Fibroblast of skin of right quadriceps (primary cell): ENCODE data around the gene TXLNG.
"Not testable (repeated sequence)": the region's sequence is repeated elsewhere in the genome, so short reads cannot be mapped to it uniquely, and the experiment has no call there.

ENCODE experiments used
- DNase-seq: peaks from one replicate; pipeline ENCODE4 v3.0.0-alpha.2; 2013

The TXLNG gene

GRCh38 chrX:16786139-16786790, at the start of gene TXLNG:
Gene TXLNG, plus strand, starts transcription at chrX:16786466. Its CDS starts 22 bp downstream, at chrX:16786488.
- DNase-seq, result peak; percentile 98

GRCh38 chrX:16737024-16737423, 49.2 kb upstream of the TXLNG start:
- no peak for DNase-seq

GRCh38 chrX:16739574-16739973, 46.7 kb upstream of the TXLNG start:
- no peak for DNase-seq

- DNase-seq, result peak; percentile 76
These were observed 42.5 kb upstream of the TXLNG start for GRCh38 chrX:16743604-16744325.

- no peak for DNase-seq
These were observed 41.2 kb upstream of the TXLNG start for GRCh38 chrX:16745102-16745501.

- DNase-seq, result no peak
These were observed 40.6 kb upstream of the TXLNG start for GRCh38 chrX:16745659-16746058.

GRCh38 chrX:16748425-16748824, 37.8 kb upstream of the TXLNG start:
- DNase-seq, result no peak

GRCh38 chrX:16750136-16750535, 36.1 kb upstream of the TXLNG start:
- no peak for DNase-seq

GRCh38 chrX:16754019-16754418, 32.2 kb upstream of the TXLNG start:
- no peak for DNase-seq

GRCh38 chrX:16756724-16757123, 29.5 kb upstream of the TXLNG start:
- no peak for DNase-seq

- not testable (repeated sequence) for DNase-seq
These were observed 24.8 kb upstream of the TXLNG start for GRCh38 chrX:16761500-16761899.

GRCh38 chrX:16762579-16762978, 23.7 kb upstream of the TXLNG start:
- no peak for DNase-seq

GRCh38 chrX:16765594-16765993, 20.7 kb upstream of the TXLNG start:
- no peak for DNase-seq

GRCh38 chrX:16770970-16771482, 15.2 kb upstream of the TXLNG start:
- no peak for DNase-seq

- DNase-seq, result peak; percentile 86
These were observed 14.5 kb upstream of the TXLNG start for GRCh38 chrX:16771483-16772398.

GRCh38 chrX:16772460-16772859, 13.8 kb upstream of the TXLNG start:
- DNase-seq, result no peak

- DNase-seq, result no peak
These were observed 11.5 kb upstream of the TXLNG start for GRCh38 chrX:16774746-16775145.

GRCh38 chrX:16778545-16778944, 7.7 kb upstream of the TXLNG start:
- no peak for DNase-seq

- DNase-seq, result no peak
These were observed 7.3 kb upstream of the TXLNG start for GRCh38 chrX:16778993-16779392.

- not testable (repeated sequence) for DNase-seq
These were observed 6.5 kb upstream of the TXLNG start for GRCh38 chrX:16779815-16780214.

GRCh38 chrX:16783452-16783851, 2.8 kb upstream of the TXLNG start:
- no peak for DNase-seq

GRCh38 chrX:16784440-16784839, 1.8 kb upstream of the TXLNG start:
- not testable (repeated sequence) for DNase-seq
